Loucy (cell line): ENCODE results near the gene PPP1R14C.

Experiments
- H2AFZ ChIP-seq: fragments of 200-600 bp; sonication (generic); 2 replicates; pipeline ENCODE4 v1.6.0; 2016; ENCODE audit warnings: antibody characterized with exemption, mild to moderate bottlenecking, low read length, moderate library complexity
- H3F3A ChIP-seq: fragments of 200-600 bp; 2 replicates; pipeline ENCODE4 v1.6.0; 2016; ENCODE audit warnings: antibody characterized with exemption, low read depth, mild to moderate bottlenecking
- H3K27me3 ChIP-seq: fragments of 200-600 bp; sonication (generic); 2 replicates; pipeline ENCODE4 v1.6.1; 2014; ENCODE audit warnings: low read length, mild to moderate bottlenecking; ENCODE audit not compliant: insufficient read depth, poor library complexity, severe bottlenecking
- H3K36me3 ChIP-seq: fragments of 200-600 bp; sonication (generic); 2 replicates; pipeline ENCODE4 v1.6.1; 2016; ENCODE audit warnings: low read length; ENCODE audit not compliant: insufficient read depth
- H3K4me1 ChIP-seq: fragments of 200-600 bp; sonication (generic); 2 replicates; pipeline ENCODE4 v1.5.1; 2014; ENCODE audit warnings: low read length, mild to moderate bottlenecking; ENCODE audit not compliant: insufficient read depth, poor library complexity, severe bottlenecking
- H3K4me2 ChIP-seq: fragments of 200-600 bp; sonication (generic); 2 replicates; pipeline ENCODE4 v1.6.0; 2014; ENCODE audit warnings: antibody characterized with exemption, low read length, low read depth, mild to moderate bottlenecking; ENCODE audit not compliant: poor library complexity, severe bottlenecking
- H3K4me3 ChIP-seq: fragments of 200-600 bp; sonication (generic); 2 replicates; pipeline ENCODE4 v1.5.1; 2014; ENCODE audit warnings: low read length, mild to moderate bottlenecking, mixed read lengths; ENCODE audit not compliant: poor library complexity, severe bottlenecking
- H3K79me2 ChIP-seq: fragments of 200-600 bp; sonication (generic); 2 replicates; pipeline ENCODE4 v1.6.1; 2014; ENCODE audit warnings: low read length; ENCODE audit not compliant: insufficient read depth
- H3K9ac ChIP-seq: fragments of 200-600 bp; sonication (generic); 2 replicates; pipeline ENCODE4 v1.6.0; 2014; ENCODE audit warnings: mild to moderate bottlenecking, low read depth, low read length, moderate library complexity; ENCODE audit not compliant: poor library complexity, severe bottlenecking
- H3K9me2 ChIP-seq: fragments of 200-600 bp; sonication (generic); replicated peaks from 2 replicates; pipeline ENCODE4 v1.6.1; 2016; ENCODE audit warnings: low read depth, low read length, mixed read lengths
- H3K9me3 ChIP-seq: fragments of 200-600 bp; sonication (generic); 2 replicates; pipeline ENCODE4 v1.6.1; 2014; ENCODE audit warnings: mild to moderate bottlenecking, antibody characterized with exemption, low read length, low read depth; ENCODE audit not compliant: insufficient read depth
- H4K20me1 ChIP-seq: fragments of 200-600 bp; sonication (generic); 2 replicates; pipeline ENCODE4 v1.6.0; 2014; ENCODE audit warnings: antibody characterized with exemption, low read length, mild to moderate bottlenecking; ENCODE audit not compliant: insufficient read depth, poor library complexity, severe bottlenecking
- CTCF ChIP-seq: fragments of 200-600 bp; sonication (generic); conservative IDR thresholded peaks from 2 replicates; pipeline ENCODE4 v1.5.1; 2014; ENCODE audit warnings: mild to moderate bottlenecking, antibody characterized with exemption, low read length
- EZH2phosphoT487 ChIP-seq: fragments of 200-600 bp; IDR thresholded peaks from 2 replicates; pipeline ENCODE4 v1.6.1; 2018; ENCODE audit warnings: antibody characterized with exemption, mild to moderate bottlenecking, moderate library complexity, borderline replicate concordance

The PPP1R14C gene

DNA sequence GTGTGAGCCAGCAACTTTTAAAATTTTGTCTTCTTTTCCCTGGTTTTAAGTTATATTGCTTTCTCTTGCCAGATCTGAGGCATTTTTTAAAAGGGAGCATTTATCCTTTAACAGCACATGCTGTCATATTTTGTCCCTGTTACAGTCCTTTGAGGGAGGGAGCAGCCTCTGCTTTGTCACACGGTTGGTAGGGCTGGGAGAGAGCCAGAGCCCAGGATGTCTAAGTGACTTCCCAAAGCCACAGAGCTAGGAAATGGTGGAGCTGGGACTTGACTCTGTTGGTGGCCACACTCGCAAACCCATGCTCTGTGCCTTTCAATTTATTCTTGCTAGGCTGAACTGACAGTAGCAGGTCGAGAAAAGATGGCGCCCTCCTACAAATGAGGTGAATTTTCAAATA is 145.6 kb downstream of the PPP1R14C start:
- Histone ChIP-seq H3K9ac (no peak overlapping the region), H3K27me3 (no peaks in the 10 kb centered on the region), H3K9me3 (no peaks in the 10 kb centered on the region), H3K4me2 (no peak overlapping the region), H3K4me1 (no peaks in the 10 kb centered on the region), H3K79me2 (no peaks in the 10 kb centered on the region), H2AFZ (no peak overlapping the region), H3F3A (no peaks in the 10 kb centered on the region), H3K9me2 (no peaks in the 10 kb centered on the region), H4K20me1 (no peaks in the 10 kb centered on the region), H3K4me3 (no peak overlapping the region), H3K36me3 (no peaks in the 10 kb centered on the region)
- no peak for TF ChIP-seq EZH2phosphoT487
- TF ChIP-seq CTCF, result no peak

DNA sequence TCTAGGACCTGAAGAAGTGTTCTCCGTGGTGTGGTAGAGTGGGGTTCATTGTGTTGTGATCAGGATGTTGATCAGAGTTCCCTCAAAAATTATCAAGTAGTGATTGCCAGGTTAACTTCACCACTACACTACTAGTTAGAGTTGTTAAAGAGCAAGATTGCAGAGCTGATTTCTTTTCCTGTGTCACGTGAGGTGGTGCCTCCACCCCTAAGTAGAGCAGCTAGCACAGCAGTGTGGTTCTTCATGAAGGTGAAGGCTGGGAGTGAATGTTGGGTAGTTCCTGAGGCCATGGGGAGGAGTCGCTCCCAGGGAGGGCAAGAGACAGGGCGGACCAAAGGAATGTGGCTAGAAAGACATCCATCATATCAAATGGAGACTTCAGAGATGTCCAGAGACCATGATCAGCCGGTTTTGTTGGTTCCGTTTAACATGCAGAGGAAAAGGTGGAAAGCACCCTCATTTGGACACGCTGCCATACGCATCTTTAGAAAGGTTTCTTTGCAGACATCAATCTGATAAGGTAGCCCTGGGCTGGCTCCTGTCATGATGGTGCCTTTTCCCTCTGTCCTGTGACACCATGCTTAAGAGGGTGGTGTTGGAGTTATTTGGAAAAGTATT is 146.7 kb downstream of the PPP1R14C start:
- no peaks in the 10 kb centered on the region for H3K36me3 ChIP-seq

GRCh38 chr6:150290429-150290828 is 147.6 kb downstream of the PPP1R14C start:
- Histone ChIP-seq H3K4me2 (no peak overlapping the region), H3K36me3 (no peaks in the 10 kb centered on the region), H2AFZ (no peak overlapping the region), H4K20me1 (no peaks in the 10 kb centered on the region), H3K4me3 (no peak overlapping the region), H3K79me2 (no peaks in the 10 kb centered on the region), H3K9ac (no peak overlapping the region), H3F3A (no peaks in the 10 kb centered on the region), H3K9me3 (no peaks in the 10 kb centered on the region), H3K27me3 (no peaks in the 10 kb centered on the region), H3K4me1 (no peaks in the 10 kb centered on the region), H3K9me2 (no peaks in the 10 kb centered on the region)
- TF ChIP-seq CTCF, result no peak
- TF ChIP-seq EZH2phosphoT487, result no peak

More for the DNA sequence above, 146.7 kb downstream of the PPP1R14C start:
- H3K27me3 ChIP-seq, result no peaks in the 10 kb centered on the region
- no peaks in the 10 kb centered on the region for H3K9me2 ChIP-seq
- H3K4me3 ChIP-seq, result no peak overlapping the region
- TF ChIP-seq EZH2phosphoT487 (no peak), CTCF (no peak)
- no peaks in the 10 kb centered on the region for H3K4me1 ChIP-seq
- H3K9me3 ChIP-seq, result no peaks in the 10 kb centered on the region
- no peak overlapping the region for H3K9ac ChIP-seq
- H3K79me2 ChIP-seq, result no peaks in the 10 kb centered on the region
- no peak overlapping the region for H2AFZ ChIP-seq
- no peak overlapping the region for H3K4me2 ChIP-seq
- H3F3A ChIP-seq, result no peaks in the 10 kb centered on the region
- H4K20me1 ChIP-seq, result no peaks in the 10 kb centered on the region
